HEK293 (cell line): ENCODE measurements around the gene PTPRG.

Experiments used
- CTCF ChIA-PET: fragments of 350-600 bp; formaldehyde crosslinking; extraction: SDS; loops from one replicate; lab custom pipeline; 2021; ENCODE audit warnings: antibody characterized with exemption; lab: Yijun Ruan, JAX
- POLR2A ChIA-PET: fragments of 300-600 bp; formaldehyde crosslinking; extraction: SDS; loops from one replicate; lab custom pipeline; 2020; ENCODE audit warnings: antibody characterized with exemption, inconsistent platforms; lab: Yijun Ruan, JAX
- H3K27ac ChIP-seq: fragments of 200-500 bp; sonication (Bioruptor generic); 2 replicates; pipeline ENCODE4 v1.5.1; 2014; ENCODE audit warnings: low read depth, low read length, control low read depth, inconsistent platforms; ENCODE audit errors: extremely low read depth
- H3K36me3 ChIP-seq, 2 experiments: fragments of 200-500 bp in 1 of 2; sonication (Bioruptor generic) in 1 of 2; 1 replicate in 1 of 2; 2 replicates in 1 of 2; pipeline ENCODE4 v1.5.1; 2014 to 2017; ENCODE audit warnings: inconsistent platforms in 2 of 2, low read length in 2 of 2; ENCODE audit not compliant: control insufficient read depth in 2 of 2, insufficient read depth in 1 of 2
- H3K4me1 ChIP-seq: fragments of 200-500 bp; sonication (Bioruptor generic); 2 replicates; pipeline ENCODE4 v1.5.1; 2014; ENCODE audit warnings: mild to moderate bottlenecking, low read length, inconsistent platforms; ENCODE audit not compliant: control insufficient read depth, insufficient read depth
- H3K4me3 ChIP-seq: 2 replicates; pipeline ENCODE4 v1.5.1; 2011; ENCODE audit warnings: low read depth, mild to moderate bottlenecking, control low read depth, low read length, moderate library complexity
- H3K9me3 ChIP-seq: fragments of 200-500 bp; sonication (Bioruptor generic); 2 replicates; pipeline ENCODE4 v1.5.1; 2014; ENCODE audit warnings: low read depth, low read length, inconsistent platforms; ENCODE audit not compliant: control insufficient read depth, insufficient read depth
- HOXC10 ChIP-seq: sonication (generic); formaldehyde crosslinking; IDR thresholded peaks from 2 replicates; pipeline ENCODE4 v1.8.1; 2023; ENCODE audit warnings: mild to moderate bottlenecking, missing genetic modification reagents
- HOXD13 ChIP-seq: sonication (generic); formaldehyde crosslinking; IDR thresholded peaks from 2 replicates; pipeline ENCODE4 v1.8.0; 2022; ENCODE audit warnings: missing genetic modification reagents, borderline replicate concordance
- PATZ1 ChIP-seq: fragments of 450-650 bp; formaldehyde crosslinking; IDR thresholded peaks from 2 replicates; pipeline ENCODE4 v1.5.1; 2016; ENCODE audit warnings: missing biosample characterization, missing genetic modification characterization
- PRDM6 ChIP-seq: fragments of 450-650 bp; formaldehyde crosslinking; IDR thresholded peaks from 2 replicates; pipeline ENCODE4 v1.5.1; 2017; ENCODE audit warnings: missing biosample characterization, missing genetic modification characterization
- SETDB1 ChIP-seq: IDR thresholded peaks from one replicate; pipeline ENCODE4 v1.6.1; 2017; ENCODE audit warnings: mild to moderate bottlenecking, low read length, moderate library complexity, mixed read lengths; ENCODE audit not compliant: insufficient read length
- TRIM28 ChIP-seq: IDR thresholded peaks from 2 replicates; pipeline ENCODE4 v1.6.1; 2011; ENCODE audit warnings: low read length, control low read depth, borderline replicate concordance
- ZBTB21 ChIP-seq: fragments of 450-650 bp; formaldehyde crosslinking; IDR thresholded peaks from 2 replicates; pipeline ENCODE4 v1.5.1; 2017; ENCODE audit warnings: missing biosample characterization, missing genetic modification characterization
- ZBTB6 ChIP-seq: fragments of 450-650 bp; formaldehyde crosslinking; IDR thresholded peaks from 2 replicates; pipeline ENCODE4 v1.5.1; 2017; ENCODE audit warnings: missing biosample characterization, missing genetic modification characterization
- ZFP69B ChIP-seq: fragments of 450-650 bp; formaldehyde crosslinking; IDR thresholded peaks from 2 replicates; pipeline ENCODE4 v1.5.1; 2016; ENCODE audit warnings: missing biosample characterization, missing genetic modification characterization
- ZNF10 ChIP-seq: fragments of 450-650 bp; formaldehyde crosslinking; IDR thresholded peaks from 2 replicates; pipeline ENCODE4 v1.5.1; 2017; ENCODE audit warnings: missing biosample characterization, missing genetic modification characterization
- ZNF133 ChIP-seq: fragments of 450-650 bp; formaldehyde crosslinking; IDR thresholded peaks from 2 replicates; pipeline ENCODE4 v1.5.1; 2016; ENCODE audit warnings: missing biosample characterization, missing genetic modification characterization
- ZNF155 ChIP-seq: fragments of 450-650 bp; formaldehyde crosslinking; IDR thresholded peaks from 2 replicates; pipeline ENCODE4 v1.5.1; 2016; ENCODE audit warnings: missing biosample characterization, missing genetic modification characterization
- ZNF16 ChIP-seq: fragments of 450-650 bp; formaldehyde crosslinking; IDR thresholded peaks from 2 replicates; pipeline ENCODE4 v1.5.1; 2016; ENCODE audit warnings: low read depth, missing biosample characterization, missing genetic modification characterization
- ZNF239 ChIP-seq: fragments of 450-650 bp; formaldehyde crosslinking; IDR thresholded peaks from 2 replicates; pipeline ENCODE4 v1.5.1; 2016; ENCODE audit warnings: missing biosample characterization, missing genetic modification characterization
- ZNF24 ChIP-seq: fragments of 450-650 bp; formaldehyde crosslinking; IDR thresholded peaks from 2 replicates; pipeline ENCODE4 v1.5.1; 2016; ENCODE audit warnings: missing biosample characterization, missing genetic modification characterization
- ZNF248 ChIP-seq: fragments of 450-650 bp; formaldehyde crosslinking; IDR thresholded peaks from 2 replicates; pipeline ENCODE4 v1.5.1; 2017; ENCODE audit warnings: missing biosample characterization, missing genetic modification characterization
- ZNF311 ChIP-seq: fragments of 450-650 bp; formaldehyde crosslinking; IDR thresholded peaks from 2 replicates; pipeline ENCODE4 v1.5.1; 2017; ENCODE audit warnings: missing biosample characterization, missing genetic modification characterization, borderline replicate concordance
- ZNF391 ChIP-seq: fragments of 450-650 bp; formaldehyde crosslinking; IDR thresholded peaks from 2 replicates; pipeline ENCODE4 v1.5.1; 2016; ENCODE audit warnings: low read depth, missing biosample characterization, missing genetic modification characterization, borderline replicate concordance
- ZNF449 ChIP-seq: fragments of 450-650 bp; formaldehyde crosslinking; IDR thresholded peaks from 2 replicates; pipeline ENCODE4 v1.5.1; 2017; ENCODE audit warnings: missing biosample characterization, mild to moderate bottlenecking, missing genetic modification characterization, moderate library complexity
- ZNF560 ChIP-seq: fragments of 450-650 bp; formaldehyde crosslinking; IDR thresholded peaks from 2 replicates; pipeline ENCODE4 v1.5.1; 2017; ENCODE audit warnings: missing biosample characterization, missing genetic modification characterization, borderline replicate concordance
- ZNF645 ChIP-seq: fragments of 450-650 bp; formaldehyde crosslinking; IDR thresholded peaks from 2 replicates; pipeline ENCODE4; 2016; ENCODE audit warnings: missing biosample characterization, missing genetic modification characterization
- ZNF768 ChIP-seq: fragments of 450-650 bp; formaldehyde crosslinking; IDR thresholded peaks from 2 replicates; pipeline ENCODE4 v1.5.1; 2018; ENCODE audit warnings: missing biosample characterization, mild to moderate bottlenecking, missing genetic modification characterization
- ZNF830 ChIP-seq: fragments of 450-650 bp; IDR thresholded peaks from 2 replicates; pipeline ENCODE4 v1.5.0; 2018; ENCODE audit warnings: missing biosample characterization, missing genetic modification characterization, low read depth, mild to moderate bottlenecking, moderate library complexity
- ZNF837 ChIP-seq: fragments of 450-650 bp; formaldehyde crosslinking; IDR thresholded peaks from 2 replicates; pipeline ENCODE4 v1.5.1; 2016; ENCODE audit warnings: missing biosample characterization, missing genetic modification characterization

Gene PTPRG

GRCh38 chr3:62088472-62089104, 527.2 kb downstream of the PTPRG start:
- Histone ChIP-seq H3K36me3 (no peaks in the 10 kb centered on the region), H3K4me3 (no peak overlapping the region), H3K4me1 (no peaks in the 10 kb centered on the region), H3K9me3 (no peaks in the 10 kb centered on the region), H3K27ac (no peak overlapping the region)
- POLR2A ChIA-PET, result no interaction called here
- no peak for TF ChIP-seq ZNF560 (tag by site-specific recombination)
- no peak for TF ChIP-seq ZNF16 (tag by site-specific recombination)
- TF ChIP-seq ZNF133 (tag by site-specific recombination), result no peak
- no peak for TF ChIP-seq ZNF391 (tag by site-specific recombination)
- TF ChIP-seq ZNF239 (tag by site-specific recombination), result no peak
- TF ChIP-seq ZNF449 (tag by site-specific recombination), result no peak
- TF ChIP-seq ZBTB6 (tag by site-specific recombination), result no peak
- no peak for TF ChIP-seq ZNF24 (tag by site-specific recombination)
- CTCF ChIA-PET, result no interaction called here

GRCh38 chr3:62090066-62090465, 528.7 kb downstream of the PTPRG start:
- no peaks in the 10 kb centered on the region for H3K9me3 ChIP-seq
- ChIA-PET POLR2A (no interaction called here), CTCF (no interaction called here)
- no peaks in the 10 kb centered on the region for H3K36me3 ChIP-seq
- H3K27ac ChIP-seq, result no peak overlapping the region
- TF ChIP-seq PATZ1 (tag by site-specific recombination) (no peak), ZNF155 (no peak), ZFP69B (tag by site-specific recombination) (no peak), TRIM28 (no peak), ZNF10 (tag by site-specific recombination) (no peak), ZNF830 (tag by site-specific recombination) (no peak), HOXD13 (CRISPR knock-in tag) (no peak), SETDB1 (no peak), HOXC10 (no peak), ZBTB21 (tag by site-specific recombination) (no peak), ZNF311 (no peak), ZNF449 (tag by site-specific recombination) (no peak), ZNF768 (tag by site-specific recombination) (no peak), ZNF248 (tag by site-specific recombination) (no peak), ZNF837 (tag by site-specific recombination) (no peak), ZNF645 (tag by site-specific recombination) (no peak), PRDM6 (tag by site-specific recombination) (no peak)
- H3K4me3 ChIP-seq, result no peak overlapping the region
- H3K4me1 ChIP-seq, result no peaks in the 10 kb centered on the region
